Activated CD4-positive, alpha-beta T cell treated with anti-CD3 and anti-CD28 coated beads, Interleukin-2, amount 10 ng/mL, durations not matched to agents 7 days and 5 days (primary cell): Measurements from ENCODE around the gene GNB2. TPM values are rescaled to one million over a fixed set of nuclear protein-coding genes. Genes with fewer than 3 reads are reported as not detected.
A peak's percentile ranks its signal among the peaks of the same experiment; 100 is the strongest.

ENCODE experiments used
- CTCF ChIA-PET: fragments of 350-600 bp; sonication (Branson Sonifier 250); formaldehyde crosslinking; loops from one replicate; lab custom pipeline; 2021; ENCODE audit warnings: antibody characterized with exemption; lab: Charles Lee
- POLR2A ChIA-PET: fragments of 350-600 bp; sonication (Branson Sonifier 250); formaldehyde crosslinking; loops from one replicate; lab custom pipeline; 2021; ENCODE audit warnings: antibody characterized with exemption; lab: Charles Lee
- DNase-seq: peaks from one replicate; pipeline ENCODE4 v3.0.0-alpha.2; 2020
- H3K27ac Mint-ChIP-seq: one replicate; pipeline ENCODE4 v1.8.0; 2021; ENCODE audit warnings: mild to moderate bottlenecking, moderate library complexity, mixed read lengths
- H3K27me3 Mint-ChIP-seq: one replicate; pipeline ENCODE4 v1.8.0; 2021; ENCODE audit warnings: mixed read lengths
- H3K36me3 Mint-ChIP-seq: one replicate; pipeline ENCODE4 v1.8.0; 2021; ENCODE audit warnings: low read depth, mixed read lengths
- H3K4me1 Mint-ChIP-seq: one replicate; pipeline ENCODE4 v1.8.0; 2021; ENCODE audit warnings: mixed read lengths
- H3K4me3 Mint-ChIP-seq: one replicate; pipeline ENCODE4 v1.8.0; 2021; ENCODE audit warnings: mild to moderate bottlenecking, moderate library complexity, mixed read lengths
- H3K9me3 Mint-ChIP-seq: one replicate; pipeline ENCODE4 v1.8.0; 2021; ENCODE audit warnings: mixed read lengths
- total RNA-seq, 2 experiments: library from RNA; stranded (reverse); gene quantifications; one replicate each; pipeline ENCODE4 v1.2.3, GENCODE V29; 2021

Gene GNB2
- total RNA-seq, 2 experiments from 2014 or later, result 238 to 249 TPM

GRCh38 chr7:100679129-100679926 lies 5.8 kb downstream of the GNB2 start:
- Mint-ChIP-seq H3K9me3 (no peaks in the 10 kb centered on the region), H3K27ac (peak overlapping the region; percentile 25), H3K36me3 (peaks cover 33% of the 10 kb centered on the region), H3K27me3 (no peaks in the 10 kb centered on the region), H3K4me3 (no peak overlapping the region), H3K4me1 (peaks cover 38% of the 10 kb centered on the region)
- DNase-seq, result no peak
- ChIA-PET POLR2A (no interaction called here), CTCF (interaction anchor here (3.0 kb wide), 1 partner anchor 13 kb away, joined by 18 read pairs; the partner anchor contains the start of gene GIGYF1)

GRCh38 chr7:100679927-100680575 lies 6.5 kb downstream of the GNB2 start:
- peaks cover 38% of the 10 kb centered on the region for H3K4me1 Mint-ChIP-seq
- no peaks in the 10 kb centered on the region for H3K9me3 Mint-ChIP-seq
- no peak overlapping the region for H3K4me3 Mint-ChIP-seq
- peaks cover 32% of the 10 kb centered on the region for H3K36me3 Mint-ChIP-seq
- H3K27ac Mint-ChIP-seq, result peak overlapping the region; percentile 27
- no peaks in the 10 kb centered on the region for H3K27me3 Mint-ChIP-seq
- ChIA-PET POLR2A (no interaction called here), CTCF (interaction anchor here (0.6 to 3.0 kb wide), 4 partner anchors 13 to 80 kb away, joined by 3 to 18 read pairs (median 5); partner anchors contain the start of genes GIGYF1 and POP7)
- no peak for DNase-seq

DNA sequence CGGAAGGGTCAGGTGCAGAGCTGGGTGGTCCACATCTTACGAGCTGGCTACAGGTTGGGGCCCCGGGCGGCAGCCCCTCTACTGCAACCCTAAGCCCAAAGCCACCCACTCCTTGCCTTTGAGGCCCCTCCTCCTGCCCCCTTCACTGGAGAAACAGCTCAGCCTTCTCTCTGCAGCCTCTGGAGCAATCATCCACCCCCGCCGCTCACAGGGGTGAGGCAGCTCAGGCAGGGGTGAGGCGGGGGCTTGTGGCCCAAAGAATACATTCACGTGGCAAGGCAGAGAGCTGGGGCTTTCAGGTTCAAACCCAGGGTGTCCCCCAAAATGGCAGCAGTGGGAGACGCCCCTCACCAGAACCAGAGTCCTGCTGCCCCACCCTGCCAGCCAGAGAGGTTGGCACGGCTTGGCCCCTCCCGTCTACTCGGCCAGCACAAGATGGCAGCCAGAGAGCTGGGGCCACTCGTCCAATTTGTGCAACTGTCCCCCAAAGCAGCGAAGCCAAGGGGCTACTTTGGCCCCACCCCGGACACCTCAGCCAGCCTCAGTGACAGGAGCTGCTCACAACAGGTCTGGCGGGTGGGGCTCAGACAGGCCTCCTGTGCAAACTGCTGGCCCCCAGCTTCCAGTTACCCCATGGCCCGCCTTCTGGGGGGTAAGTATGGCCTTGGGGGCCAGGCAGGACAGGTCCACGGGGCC lies 7.2 kb downstream of the GNB2 start:
- POLR2A ChIA-PET, result no interaction called here
- H3K9me3 Mint-ChIP-seq, result no peaks in the 10 kb centered on the region
- H3K27ac Mint-ChIP-seq, result peak overlapping the region; percentile 60
- no peak for DNase-seq
- peaks cover 38% of the 10 kb centered on the region for H3K4me1 Mint-ChIP-seq
- no peaks in the 10 kb centered on the region for H3K27me3 Mint-ChIP-seq
- no peak overlapping the region for H3K4me3 Mint-ChIP-seq
- CTCF ChIA-PET, result interaction anchor here (0.6 to 3.0 kb wide), 4 partner anchors 12 to 81 kb away, joined by 3 to 18 read pairs (median 5); partner anchors contain the start of genes GIGYF1 and POP7
- peaks cover 39% of the 10 kb centered on the region for H3K36me3 Mint-ChIP-seq

DNA sequence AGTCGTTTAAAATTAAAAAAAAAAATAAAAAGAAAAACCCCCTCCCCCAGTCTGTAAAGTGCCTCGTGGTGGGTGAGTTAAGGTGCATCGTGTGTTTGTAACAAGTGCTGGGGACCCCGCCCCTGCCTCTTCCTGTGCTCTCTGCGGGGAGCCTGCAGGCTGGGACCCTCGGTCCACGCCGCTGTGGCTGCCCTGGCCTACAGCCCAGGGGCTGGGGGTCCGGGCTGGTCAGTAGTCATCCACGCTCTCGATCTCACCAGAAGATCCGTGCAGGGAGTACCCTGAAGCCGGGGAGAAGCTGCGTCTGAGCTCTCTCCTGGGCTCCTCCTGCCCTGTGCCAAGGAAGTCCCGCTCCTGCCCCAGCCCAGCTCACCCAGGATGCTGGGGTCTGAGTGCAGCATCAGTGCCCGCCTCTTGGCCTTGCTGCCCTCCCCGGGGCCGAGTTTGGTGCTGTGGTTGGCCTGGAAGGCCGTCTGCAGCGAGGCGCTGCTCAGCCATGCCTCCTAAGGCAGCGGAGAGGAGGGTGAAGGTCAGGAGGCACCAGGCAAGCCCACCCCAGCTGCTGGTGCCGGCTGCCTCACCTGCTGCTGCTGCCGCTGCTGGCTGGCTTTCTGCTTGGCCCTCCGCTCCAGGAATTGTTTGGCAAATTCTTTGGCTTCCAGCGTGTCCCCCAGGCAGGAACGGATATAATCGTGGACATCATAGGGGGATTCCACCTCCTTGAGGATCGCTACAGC lies 8.1 kb downstream of the GNB2 start:
- no peaks in the 10 kb centered on the region for H3K9me3 Mint-ChIP-seq
- peak overlapping the region; percentile 60 for H3K27ac Mint-ChIP-seq
- H3K4me1 Mint-ChIP-seq, result peaks cover 34% of the 10 kb centered on the region
- peaks cover 34% of the 10 kb centered on the region for H3K36me3 Mint-ChIP-seq
- no peaks in the 10 kb centered on the region for H3K27me3 Mint-ChIP-seq
- ChIA-PET POLR2A (no interaction called here), CTCF (interaction anchor here (0.8 to 3.0 kb wide), 3 partner anchors 11 to 171 kb away, joined by 3 to 18 read pairs (median 5); partner anchors contain the start of genes GIGYF1, POP7 and SLC12A9)
- no peak overlapping the region for H3K4me3 Mint-ChIP-seq
- DNase-seq, result no peak

GRCh38 chr7:100682228-100682741 lies 8.7 kb downstream of the GNB2 start:
- Mint-ChIP-seq H3K27me3 (no peaks in the 10 kb centered on the region), H3K9me3 (no peaks in the 10 kb centered on the region), H3K27ac (no peak overlapping the region), H3K36me3 (peaks cover 30% of the 10 kb centered on the region), H3K4me3 (no peak overlapping the region), H3K4me1 (peaks cover 31% of the 10 kb centered on the region)
- POLR2A ChIA-PET, result no interaction called here
- no peak for DNase-seq
- CTCF ChIA-PET, result interaction anchor here (1.0 to 4.0 kb wide), 6 partner anchors 10 to 77 kb away, joined by 3 to 22 read pairs (median 10); partner anchors contain the start of genes GIGYF1 and POP7

DNA sequence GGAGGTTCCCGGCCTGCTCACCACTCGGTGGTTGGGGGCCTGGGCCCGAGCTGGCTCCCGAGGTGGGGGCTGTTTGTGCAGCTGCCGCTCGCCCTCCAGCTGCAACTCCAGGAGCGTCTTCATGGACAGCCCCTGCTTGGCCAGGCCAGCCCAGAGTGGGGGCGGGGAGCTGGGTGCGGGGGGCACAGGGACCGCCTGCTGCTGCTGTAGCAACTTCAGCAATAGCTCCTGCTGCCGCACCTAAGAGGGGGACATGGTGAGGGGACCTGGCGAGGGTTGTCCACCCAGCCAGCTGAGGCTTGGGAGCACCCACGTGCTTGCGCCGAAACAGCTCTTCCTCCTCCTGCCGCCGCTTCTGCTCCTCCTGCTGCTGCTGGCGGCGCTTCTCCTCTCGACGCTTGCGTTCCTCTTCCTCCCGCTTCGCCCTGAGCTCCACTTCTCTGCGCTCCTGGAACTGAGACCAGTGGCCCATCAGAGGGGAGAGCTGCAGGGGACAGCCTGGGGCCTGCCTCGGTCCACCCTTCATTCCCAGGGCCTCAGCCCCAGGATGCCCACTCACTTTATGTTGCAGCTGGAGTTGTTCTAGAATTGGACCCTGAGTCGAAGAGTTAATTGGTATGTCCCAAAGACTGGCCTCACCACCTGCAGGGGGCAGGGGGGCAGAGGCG lies 9.6 kb downstream of the GNB2 start:
- ChIA-PET POLR2A (interaction anchor here (1.2 kb wide), 1 partner anchor 32 kb away, joined by 3 read pairs; no protein-coding TSS in a partner anchor), CTCF (interaction anchor here (0.6 to 4.0 kb wide), 6 partner anchors 10 to 1133 kb away, joined by 3 to 22 read pairs (median 3); partner anchors contain the start of genes GIGYF1 and POP7)
- Mint-ChIP-seq H3K27ac (no peak overlapping the region), H3K4me3 (no peak overlapping the region), H3K4me1 (peaks cover 26% of the 10 kb centered on the region), H3K27me3 (no peaks in the 10 kb centered on the region), H3K36me3 (peaks cover 26% of the 10 kb centered on the region), H3K9me3 (no peaks in the 10 kb centered on the region)
- DNase-seq, result no peak

GRCh38 chr7:100683659-100684533 lies 10.4 kb downstream of the GNB2 start:
- H3K36me3 Mint-ChIP-seq, result peaks cover 24% of the 10 kb centered on the region
- H3K9me3 Mint-ChIP-seq, result no peaks in the 10 kb centered on the region
- DNase-seq, result no peak
- H3K27me3 Mint-ChIP-seq, result no peaks in the 10 kb centered on the region
- H3K27ac Mint-ChIP-seq, result no peak overlapping the region
- no peak overlapping the region for H3K4me3 Mint-ChIP-seq
- ChIA-PET CTCF (interaction anchor here (0.6 to 4.0 kb wide), 6 partner anchors 9 to 1134 kb away, joined by 3 to 22 read pairs (median 3); partner anchors contain the start of genes GIGYF1 and POP7), POLR2A (interaction anchor here (1.2 kb wide), 1 partner anchor 33 kb away, joined by 3 read pairs; no protein-coding TSS in a partner anchor)
- peaks cover 25% of the 10 kb centered on the region for H3K4me1 Mint-ChIP-seq

- POLR2A ChIA-PET, result no interaction called here
- Mint-ChIP-seq H3K27me3 (no peaks in the 10 kb centered on the region), H3K36me3 (peaks cover 20% of the 10 kb centered on the region), H3K4me3 (no peak overlapping the region), H3K27ac (no peak overlapping the region), H3K9me3 (no peaks in the 10 kb centered on the region), H3K4me1 (peaks cover 23% of the 10 kb centered on the region)
- no peak for DNase-seq
- CTCF ChIA-PET, result interaction anchor here (0.7 to 4.0 kb wide), 3 partner anchors 8 to 102 kb away, joined by 3 to 22 read pairs (median 16); partner anchors contain the start of genes GIGYF1 and POP7
Measured at GRCh38 chr7:100684534-100685042, 11.0 kb downstream of the GNB2 start.

GRCh38 chr7:100685049-100685605 lies 11.6 kb downstream of the GNB2 start:
- DNase-seq, result no peak
- POLR2A ChIA-PET, result no interaction called here
- no peaks in the 10 kb centered on the region for H3K9me3 Mint-ChIP-seq
- CTCF ChIA-PET, result interaction anchor here (0.7 to 4.0 kb wide), 3 partner anchors 9 to 103 kb away, joined by 3 to 16 read pairs (median 4); partner anchors contain the start of gene POP7
- H3K4me3 Mint-ChIP-seq, result no peak overlapping the region
- H3K4me1 Mint-ChIP-seq, result peaks cover 20% of the 10 kb centered on the region
- H3K27me3 Mint-ChIP-seq, result no peaks in the 10 kb centered on the region
- no peak overlapping the region for H3K27ac Mint-ChIP-seq
- H3K36me3 Mint-ChIP-seq, result peaks cover 18% of the 10 kb centered on the region

DNA sequence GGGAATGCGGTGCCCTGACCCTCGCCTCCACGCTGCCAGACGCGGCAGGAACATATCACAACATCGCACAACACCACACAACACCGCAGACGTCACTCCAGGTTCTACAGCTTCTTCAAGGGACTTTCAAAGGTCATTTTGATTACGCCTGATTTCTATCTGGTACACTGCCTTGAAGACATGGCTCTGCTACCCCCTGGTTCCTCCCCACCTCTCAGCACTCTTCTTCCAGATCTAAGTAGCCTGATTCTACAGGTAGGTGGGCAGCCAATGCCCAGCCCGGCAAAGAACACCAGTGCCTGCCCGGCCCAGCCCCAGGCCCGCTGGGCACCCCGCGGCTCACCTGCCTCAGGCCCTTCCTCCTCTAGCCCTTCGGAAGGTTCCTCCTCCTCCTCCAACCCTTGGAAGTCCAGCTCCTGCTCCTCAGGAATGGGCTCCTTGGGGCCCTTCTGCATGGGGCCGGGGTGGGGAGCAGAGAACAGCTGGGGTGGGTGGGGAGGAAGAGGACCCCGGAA lies 12.1 kb downstream of the GNB2 start:
- H3K4me3 Mint-ChIP-seq, result no peak overlapping the region
- ChIA-PET POLR2A (no interaction called here), CTCF (interaction anchor here (0.9 to 4.0 kb wide), 2 partner anchors 10 to 20 kb away, joined by 4 to 16 read pairs; partner anchors contain the start of gene POP7)
- peaks cover 17% of the 10 kb centered on the region for H3K36me3 Mint-ChIP-seq
- no peak overlapping the region for H3K27ac Mint-ChIP-seq
- no peaks in the 10 kb centered on the region for H3K27me3 Mint-ChIP-seq
- no peak for DNase-seq
- H3K4me1 Mint-ChIP-seq, result peaks cover 15% of the 10 kb centered on the region
- no peaks in the 10 kb centered on the region for H3K9me3 Mint-ChIP-seq
